Stimulated activated CD4-positive, alpha-beta T cell treated with anti-CD3 and anti-CD28 coated beads, TNF-alpha, amount 100 ng/mL, for 24 hours (primary cell): ENCODE results near the gene AEN.
"Not testable (repeated sequence)": the region's sequence is repeated elsewhere in the genome, so short reads cannot be mapped to it uniquely, and the experiment has no call there.

Experiments used
- DNase-seq, 3 experiments: peaks; one replicate each; pipeline ENCODE4 v3.0.0-alpha.2; 2020; ENCODE audit warnings: low read depth in 3 of 3

AEN gene

DNA sequence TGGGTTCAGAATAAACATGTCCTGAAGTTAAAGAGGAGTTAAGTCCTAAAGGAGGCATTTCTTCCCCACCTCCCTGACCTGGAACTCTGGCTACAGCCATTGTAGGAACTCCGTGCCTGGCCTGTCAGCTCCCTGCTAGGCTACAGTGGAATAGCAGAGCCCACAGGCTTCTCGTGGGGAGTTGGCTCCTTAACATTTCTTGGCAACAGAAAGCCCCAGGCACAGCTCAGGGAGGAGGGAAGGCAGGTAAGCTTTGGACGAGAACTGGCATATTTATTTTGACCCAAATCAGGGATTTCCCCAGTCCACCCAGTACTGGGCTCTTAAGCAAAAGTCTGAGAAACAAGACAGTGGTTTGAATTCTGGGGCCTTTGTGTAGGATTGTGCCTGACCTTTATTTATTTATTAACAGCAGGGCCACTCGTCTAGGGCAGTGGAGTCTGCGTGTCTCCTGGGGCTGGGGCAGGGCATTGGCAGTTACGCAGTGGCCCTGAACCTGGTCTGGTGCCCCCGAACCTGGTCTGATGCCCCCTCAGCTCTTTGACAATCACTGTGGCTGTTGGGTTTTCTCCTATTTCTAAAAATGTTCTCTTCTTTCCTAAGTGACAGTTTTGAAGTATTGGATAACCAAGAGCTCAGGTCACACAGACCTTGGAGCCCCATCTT, 9.8 kb downstream of the AEN start:
- no peak for DNase-seq

DNA sequence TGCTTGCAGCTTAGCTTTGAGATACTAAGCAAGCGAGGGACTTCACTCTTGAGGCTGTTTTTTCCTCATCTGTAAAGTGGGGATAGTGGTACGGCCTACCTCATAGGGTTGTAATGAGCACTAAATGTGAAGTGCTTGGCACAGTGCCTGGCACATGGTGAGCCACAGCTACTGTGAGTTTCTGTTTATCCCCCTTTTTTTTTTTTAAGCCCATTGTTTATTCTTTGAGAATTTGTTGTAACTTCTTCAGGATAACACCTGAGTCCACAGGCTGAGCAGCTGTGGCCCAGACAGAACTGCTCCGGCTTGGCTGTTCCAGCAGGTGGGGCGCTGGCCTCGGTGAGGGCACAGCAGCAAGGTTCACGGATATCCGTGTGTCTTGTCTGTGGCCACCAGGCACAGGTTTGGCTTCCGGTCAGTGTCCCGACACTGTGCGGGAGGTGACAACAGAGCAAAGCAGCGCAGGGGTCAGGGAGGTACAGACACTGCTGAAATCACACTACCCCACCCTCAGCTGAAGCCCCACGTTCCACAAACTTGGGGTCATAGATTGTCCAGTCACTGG, 10.4 kb downstream of the AEN start:
- no peak for DNase-seq

DNA sequence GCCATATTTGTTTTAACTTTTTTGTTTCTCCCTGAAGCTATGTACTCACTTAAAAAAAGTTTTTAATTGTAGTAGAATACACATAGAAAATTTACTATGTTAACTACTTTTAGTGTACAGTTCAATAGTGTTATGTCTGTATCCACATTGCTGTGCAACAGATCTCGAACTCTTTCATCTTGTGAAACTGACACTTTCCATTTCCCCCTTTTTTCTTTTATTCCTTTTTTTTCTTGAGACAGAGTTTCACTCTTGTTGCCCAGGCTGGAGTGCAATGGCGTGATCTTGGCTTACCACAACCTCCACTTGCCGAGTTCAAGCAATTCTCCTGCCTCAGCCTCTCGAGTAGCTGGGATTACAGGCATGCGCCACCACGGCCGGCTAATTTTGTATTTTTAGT, 11.7 kb downstream of the AEN start:
- DNase-seq, result not testable (repeated sequence)

DNA sequence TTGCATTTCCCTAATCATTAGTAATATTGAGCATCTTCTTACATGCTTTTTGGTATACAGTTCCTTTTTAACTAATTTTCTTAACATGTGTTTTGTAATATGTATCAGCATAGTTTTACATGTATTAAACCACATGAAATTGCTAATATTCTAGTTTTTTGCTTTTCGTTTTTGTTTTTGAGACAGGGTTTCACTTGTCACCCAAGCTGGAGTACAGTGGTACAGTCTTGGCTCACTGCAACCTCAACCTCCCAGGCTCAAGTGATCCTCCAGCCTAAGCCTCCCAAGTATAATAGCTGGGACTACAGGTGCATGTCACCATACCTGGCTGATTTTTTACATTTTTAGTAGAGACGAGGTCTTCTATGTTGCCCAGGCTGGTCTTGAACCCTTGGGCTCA, 13.3 kb downstream of the AEN start:
- no peak for DNase-seq

DNA sequence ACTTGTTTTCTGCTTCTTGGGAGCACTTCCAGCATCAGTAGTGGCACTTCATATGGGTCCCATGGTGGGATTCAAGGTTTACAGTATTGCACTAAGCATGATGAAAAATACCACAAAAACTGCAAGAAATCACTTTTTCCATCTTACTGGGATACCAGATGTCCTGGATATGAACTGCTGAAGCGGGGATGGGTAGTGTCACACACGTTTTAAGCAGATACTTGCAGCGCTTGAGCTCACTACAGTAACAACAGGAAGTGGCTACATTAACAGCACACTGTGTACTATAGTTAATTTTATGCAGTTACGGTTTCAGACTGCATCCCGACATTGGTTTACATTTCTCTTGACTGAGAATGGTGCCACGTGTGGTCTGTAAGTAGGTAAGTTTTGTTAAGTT, 14.2 kb downstream of the AEN start:
- DNase-seq, result no peak

DNA sequence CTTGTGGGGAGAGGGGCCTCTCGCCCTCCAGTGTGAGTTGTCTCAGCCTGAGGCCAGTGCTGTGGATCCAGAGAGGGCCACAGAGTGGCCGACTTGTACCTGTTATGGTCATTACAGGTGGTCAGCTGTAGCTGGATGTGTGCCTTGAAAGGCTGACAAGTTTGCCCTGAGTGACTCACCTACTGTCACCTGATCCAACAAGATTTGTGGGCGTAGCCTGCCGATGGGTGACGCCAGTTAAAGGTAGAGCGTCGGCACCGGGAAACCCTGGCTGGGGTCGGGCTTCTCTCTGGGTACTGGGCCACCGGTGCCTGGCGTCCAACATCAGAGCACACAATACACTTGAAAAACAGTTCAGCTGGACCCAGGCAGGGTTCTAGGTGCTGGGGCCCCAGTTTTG, 14.9 kb downstream of the AEN start:
- DNase-seq, result peak in 2 of 3 experiments; percentile 38 to 41

DNA sequence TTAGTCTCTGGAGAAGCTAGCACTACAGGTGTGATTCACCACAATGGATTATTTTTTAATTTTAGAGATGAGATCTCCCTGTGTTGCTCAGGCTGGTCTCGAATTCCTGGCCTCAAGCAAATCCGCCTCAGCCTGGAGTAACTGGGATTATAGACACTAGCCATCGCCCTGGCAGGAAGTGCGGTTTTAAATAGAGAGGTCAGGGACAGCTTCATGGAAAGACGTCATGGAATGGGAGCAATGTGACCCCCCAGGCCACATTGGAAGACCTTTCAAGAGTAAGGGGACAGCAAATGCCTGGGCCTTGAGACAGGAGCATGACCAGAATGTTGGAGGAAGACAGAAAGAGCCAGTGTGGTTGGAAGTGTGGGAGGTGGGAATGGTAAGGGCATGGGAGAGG, 15.5 kb downstream of the AEN start:
- DNase-seq, result no peak

DNA sequence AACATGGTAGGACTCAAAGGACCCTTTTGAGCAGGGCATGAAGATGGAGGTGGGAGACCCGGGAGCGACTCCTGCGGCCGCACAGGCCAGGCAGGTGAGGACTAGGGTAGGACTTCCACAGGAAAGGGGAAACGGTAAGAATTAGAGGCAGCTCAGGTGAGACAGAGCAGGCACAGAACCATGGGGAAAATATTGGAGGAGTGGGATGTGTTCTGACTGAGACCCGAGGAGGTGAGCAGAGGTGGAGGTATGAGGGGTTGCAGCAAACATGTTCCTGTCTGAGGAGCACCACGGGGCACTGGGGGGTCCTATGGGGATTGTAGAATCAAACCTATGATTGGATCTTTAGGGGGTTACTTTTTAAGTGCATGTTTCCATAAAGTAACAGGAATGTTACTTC, 16.3 kb downstream of the AEN start:
- no peak for DNase-seq

DNA sequence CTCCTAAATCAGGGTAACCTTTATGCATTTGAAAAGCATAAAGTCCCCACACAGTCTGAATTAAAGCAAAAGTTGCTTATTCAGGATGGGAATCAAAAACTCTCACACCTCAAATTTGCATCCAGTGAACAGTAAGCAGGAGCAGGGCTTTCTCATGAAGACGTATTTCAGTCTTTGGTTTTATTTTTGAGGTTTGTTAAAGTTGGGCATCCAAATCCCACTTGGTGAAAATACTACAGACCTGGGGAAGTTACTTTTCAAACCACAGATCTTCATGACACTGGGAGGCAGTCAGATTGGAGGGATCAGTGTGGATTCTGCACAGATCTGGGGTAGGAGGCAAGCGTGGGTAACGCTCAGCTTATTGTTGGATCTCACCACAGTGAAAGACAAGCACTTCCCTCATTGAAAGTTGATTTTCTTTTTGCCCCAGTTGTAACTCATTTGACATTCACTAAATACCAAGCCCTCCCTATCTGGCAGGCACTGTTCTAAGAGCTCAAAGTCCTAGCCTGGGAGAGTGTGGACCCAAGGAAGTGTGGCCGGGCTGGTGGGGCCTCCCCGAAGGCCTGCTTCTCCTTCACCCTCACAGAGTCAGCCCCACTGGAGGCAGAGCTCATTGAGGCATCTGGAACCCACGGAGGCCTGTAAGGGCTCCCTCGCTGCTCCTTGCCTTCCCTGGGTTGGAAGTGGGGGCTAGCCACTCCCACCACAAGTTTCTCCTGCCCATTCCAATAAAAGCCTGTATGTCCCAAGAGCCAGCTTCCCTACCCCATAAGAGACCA, 16.9 kb downstream of the AEN start:
- no peak for DNase-seq

DNA sequence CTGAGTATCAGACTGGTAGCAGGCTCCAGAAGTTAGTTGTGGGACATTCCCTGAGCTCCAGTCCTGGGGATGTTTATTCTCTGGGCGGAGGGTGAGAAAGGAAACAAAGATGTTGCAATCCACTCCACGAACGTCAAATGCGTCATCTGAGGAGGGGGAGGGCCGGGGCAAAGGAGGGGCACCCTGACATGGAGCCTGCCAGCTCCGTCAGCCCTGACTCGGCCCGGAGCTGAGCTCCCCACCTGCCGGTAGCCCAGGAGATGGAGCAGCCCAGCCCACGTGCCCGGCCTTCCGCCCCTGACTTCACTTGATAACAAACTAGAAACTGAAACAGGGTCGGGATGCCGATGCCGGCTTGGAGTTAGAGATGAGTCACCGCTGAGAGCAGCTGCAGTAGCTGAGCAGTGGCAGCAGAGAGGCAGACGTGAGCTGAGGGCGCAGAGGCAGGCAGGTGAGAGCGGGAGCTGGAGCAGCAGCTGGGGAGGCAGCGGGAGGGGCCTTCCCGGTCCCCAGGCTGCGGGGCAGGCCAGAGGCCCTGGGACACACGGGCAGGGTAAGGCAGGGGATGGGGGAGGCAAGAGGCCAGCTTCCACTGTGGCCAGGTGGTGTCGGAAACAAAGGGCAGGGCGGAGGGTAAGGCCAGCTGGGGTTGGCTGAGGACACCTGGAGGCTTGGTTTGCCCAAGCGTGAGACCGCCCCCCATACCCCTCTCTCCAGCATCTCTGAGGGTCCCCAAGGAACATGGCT, 17.7 kb downstream of the AEN start, which contains the start of gene ISG20:
Gene ISG20 (plus strand): TSS at position 391 of the 747 bp plus-strand sequence. CDS start 351 bp downstream, at position 742.
- peak; percentile 88 to 93 (median 90) for DNase-seq

DNA sequence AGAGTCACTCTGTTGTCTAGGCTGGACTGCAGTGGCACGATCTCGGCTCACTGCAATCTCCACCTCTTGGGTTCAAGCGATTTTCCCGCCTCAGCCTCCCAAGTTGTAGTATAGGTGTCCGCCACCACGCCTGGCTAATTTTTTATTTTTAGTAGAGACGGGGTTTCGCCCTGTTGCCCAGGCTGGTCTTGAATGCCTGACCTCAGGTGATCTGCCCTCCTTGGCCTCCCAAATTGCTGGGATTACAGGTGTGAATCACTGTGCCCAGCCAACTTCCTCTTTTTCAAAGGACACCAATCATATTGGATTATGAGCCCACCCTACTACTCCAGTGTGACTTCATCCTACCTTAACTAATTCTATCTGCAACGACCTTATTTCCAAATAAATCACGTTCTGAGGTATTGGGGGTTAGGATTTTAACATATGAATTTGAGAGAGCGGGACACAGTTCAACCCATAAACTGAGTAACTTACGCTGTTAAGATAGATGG, 20.9 kb downstream of the AEN start:
- no peak for DNase-seq

DNA sequence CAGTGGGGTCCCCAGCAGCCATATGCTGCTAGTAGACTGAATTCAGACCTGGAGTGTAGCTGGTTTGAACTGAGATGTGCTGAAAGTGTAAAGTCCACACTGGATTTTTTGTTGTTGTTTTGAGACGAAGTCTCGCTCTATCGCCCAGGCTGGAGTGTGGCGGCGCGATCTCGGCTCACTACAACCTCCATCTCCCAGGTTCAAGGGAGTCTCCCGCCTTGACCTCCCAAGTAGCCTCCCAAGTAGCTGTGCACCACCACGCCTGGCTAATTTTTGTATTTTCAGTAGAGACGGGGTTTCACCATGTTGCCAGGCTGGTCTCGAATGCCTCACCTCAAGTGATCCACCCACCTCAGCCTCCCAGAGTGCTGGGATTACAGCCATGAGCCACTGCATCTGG, 21.4 kb downstream of the AEN start:
- DNase-seq, result not testable (repeated sequence)

DNA sequence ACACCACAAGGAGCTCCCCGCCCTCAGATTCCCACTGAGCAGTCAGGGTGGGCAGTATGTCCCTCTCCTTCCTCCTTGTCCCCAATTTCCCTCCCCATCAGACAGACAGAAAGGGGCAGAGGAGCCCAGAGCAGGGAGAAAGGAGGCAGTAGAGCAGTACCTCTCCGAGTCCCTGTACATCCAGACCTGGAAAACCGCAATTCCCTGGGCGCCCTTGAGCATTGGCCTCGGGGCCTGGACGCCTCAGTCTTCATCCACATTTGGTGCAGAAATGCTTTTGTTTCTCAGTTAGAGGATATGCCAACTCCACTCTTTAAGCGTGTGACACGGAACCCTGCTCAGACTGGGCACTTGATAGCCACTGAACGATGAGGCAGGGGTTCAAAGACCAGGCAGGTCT, 23.6 kb downstream of the AEN start:
- no peak for DNase-seq

DNA sequence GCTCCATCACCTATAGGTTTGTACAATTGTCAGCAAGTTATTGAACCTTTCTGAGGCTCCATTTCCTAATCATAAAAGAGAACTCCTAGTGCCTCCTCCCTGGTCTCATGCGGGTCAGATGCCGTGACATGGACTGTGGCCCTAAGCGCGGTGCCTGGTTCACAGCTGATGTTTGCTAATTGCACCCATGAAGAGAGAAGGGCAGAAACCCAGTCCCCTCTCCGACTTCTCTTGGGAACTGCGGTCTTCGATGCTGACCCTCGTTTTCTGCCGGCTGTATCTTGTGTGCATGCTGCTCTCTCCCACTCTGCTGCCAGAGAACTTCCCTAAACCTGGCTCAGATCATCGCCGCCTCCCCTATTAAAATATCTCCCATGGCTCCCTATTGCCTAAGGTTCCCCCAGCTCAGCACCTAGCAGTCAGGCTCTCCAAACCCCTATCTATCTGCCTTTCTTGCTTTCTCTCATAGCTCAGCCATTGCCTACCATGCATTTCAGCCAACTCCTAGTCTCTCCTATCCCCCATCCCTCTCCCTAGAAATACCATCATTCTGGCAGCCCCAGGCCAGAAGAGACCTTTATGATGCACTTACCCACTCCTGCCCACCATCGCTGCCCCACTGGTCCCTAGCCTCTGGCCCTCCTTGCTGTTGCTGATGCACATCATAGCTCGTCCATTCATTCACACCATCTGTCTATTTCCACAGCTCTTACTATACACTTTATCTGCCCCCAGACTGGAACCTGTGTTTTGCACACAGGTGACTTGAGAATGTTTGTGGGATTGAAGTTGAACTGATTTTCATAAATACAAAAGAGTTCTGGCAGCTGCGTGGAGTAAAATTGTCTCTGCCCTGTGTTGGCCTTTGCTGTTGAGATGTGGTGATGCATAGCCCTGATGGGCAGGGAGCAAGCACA, 24.3 kb downstream of the AEN start:
- DNase-seq, result no peak

DNA sequence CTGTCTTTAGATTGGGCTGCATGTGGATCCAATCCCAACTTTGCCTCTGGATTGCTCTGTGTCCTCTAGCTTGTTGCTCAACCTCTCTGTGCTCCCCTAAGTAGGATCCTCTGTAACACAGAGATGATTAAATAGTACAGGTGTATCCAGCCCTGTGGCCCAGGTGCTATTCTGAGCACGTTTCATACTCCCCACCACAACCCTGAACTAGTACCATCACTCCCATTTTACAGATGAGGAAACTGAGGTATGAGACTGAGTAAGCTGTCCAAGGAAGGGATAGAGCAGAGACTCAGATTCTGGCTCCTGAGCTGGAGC, 24.9 kb downstream of the AEN start:
- DNase-seq, result no peak

DNA sequence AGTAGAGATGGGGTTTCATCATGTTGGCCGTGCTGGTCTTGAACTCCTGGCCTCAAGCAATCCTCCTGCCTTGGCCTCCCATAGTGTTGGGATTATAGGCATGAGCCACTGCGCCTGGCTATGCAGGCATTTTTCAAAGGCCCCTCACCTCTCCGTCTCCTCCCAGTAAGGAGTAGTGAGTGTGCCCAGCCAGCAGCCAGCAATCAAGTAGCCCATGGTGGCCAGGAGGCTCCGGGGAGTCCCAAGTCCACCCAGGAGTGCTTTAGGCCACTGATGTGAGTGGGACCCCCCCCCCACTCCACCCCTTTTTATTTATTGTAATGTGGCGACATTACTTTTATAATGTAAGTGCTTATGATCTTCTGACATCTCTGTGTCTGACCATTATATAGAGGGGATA, 25.8 kb downstream of the AEN start:
- no peak for DNase-seq

DNA sequence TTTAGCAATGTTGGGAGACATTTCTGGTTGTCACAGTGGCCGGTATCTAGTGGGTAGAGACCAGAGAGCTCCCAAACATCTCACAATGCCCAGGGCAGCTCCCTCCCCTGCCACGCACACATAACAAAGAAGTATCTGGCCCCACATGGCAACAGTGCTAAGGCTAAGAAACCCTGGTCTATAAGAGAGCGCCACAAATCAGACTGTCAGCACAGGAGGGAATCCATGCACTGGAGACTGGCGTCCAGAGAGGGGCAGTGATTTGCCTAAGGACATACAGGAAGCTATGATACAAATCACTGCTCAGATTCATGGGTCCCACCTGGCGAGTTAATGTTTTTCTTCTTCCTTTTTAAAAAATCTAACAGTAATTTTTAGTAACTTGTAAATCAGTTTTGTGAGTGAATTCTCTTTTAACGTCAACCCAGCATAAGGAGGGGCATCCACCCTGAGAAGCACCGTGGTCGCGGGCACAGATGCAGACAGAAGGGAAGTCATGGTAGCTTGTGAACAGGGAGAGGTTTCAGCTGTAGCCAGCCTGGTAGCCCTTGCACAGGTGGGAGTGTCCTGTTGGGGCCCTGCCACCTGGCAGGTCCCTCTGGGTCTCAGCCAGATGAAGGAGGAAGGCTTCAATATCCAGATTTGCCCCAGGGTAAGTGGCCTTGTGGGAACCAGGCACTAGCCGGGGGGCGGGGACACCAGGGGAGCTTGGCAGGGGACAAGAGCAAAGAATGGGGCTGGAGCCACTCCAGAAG, 26.4 kb downstream of the AEN start:
- no peak for DNase-seq

DNA sequence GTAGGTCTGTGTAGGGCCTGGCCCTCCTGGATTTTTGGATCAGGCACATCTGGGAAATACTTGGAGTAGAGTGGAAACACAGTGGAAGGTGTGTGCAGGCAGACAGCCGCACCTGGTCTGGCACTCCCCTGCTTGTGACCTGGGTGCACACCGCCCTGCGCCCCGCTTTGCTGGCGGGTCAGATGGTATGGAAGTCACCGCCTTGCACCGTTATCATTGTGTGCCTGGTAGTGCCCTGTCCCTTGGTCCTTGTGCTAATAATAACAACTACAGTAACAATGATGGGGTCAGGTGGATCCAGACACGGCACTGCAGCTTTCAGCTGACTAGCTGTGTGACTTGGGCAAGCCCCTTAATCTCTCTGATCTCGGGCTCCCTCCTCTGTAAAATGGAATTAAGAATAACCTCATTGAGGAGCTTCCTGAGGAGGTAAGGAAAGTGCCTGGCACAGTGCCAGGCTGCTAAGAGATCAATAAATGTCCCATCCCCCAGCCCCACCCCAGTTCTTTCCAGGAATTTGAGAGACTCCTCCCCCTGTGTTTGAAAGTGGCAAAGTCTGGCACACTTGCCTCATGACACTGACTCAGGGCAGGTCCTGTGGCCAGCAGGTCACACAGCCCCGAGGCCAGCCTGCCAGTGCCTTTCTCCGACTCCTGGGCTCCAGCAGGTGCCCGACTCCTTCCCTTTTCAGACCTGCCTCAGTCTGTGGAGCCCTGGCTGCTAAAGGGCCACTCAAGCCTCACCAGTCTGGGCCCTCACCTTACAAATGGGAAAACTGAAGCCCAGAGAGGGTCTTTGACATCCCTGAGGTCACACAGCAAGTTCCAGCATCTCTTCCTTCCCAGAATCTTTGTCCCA, 27.4 kb downstream of the AEN start:
- DNase-seq, result no peak

DNA sequence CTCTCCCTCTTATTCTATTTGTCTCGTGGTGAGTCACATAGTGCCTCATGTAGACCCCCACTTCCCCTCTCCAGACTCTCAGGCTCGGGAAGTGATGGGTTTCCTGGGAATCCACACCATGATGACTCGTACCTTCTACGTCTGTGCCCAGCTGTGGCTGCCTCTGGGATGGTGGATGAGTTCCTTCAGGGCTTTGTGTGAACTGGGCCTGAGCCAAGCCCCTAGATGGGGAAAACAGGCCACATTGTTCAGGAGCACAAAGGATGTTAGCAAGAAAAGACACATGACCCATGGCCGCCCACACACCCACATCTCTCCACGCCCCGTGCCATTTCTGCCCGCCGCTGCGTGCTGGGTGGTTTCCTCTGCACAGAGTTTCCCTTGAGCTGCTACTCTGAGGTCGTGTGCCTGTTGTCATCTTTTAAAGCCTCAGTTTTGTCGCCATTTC, 28.2 kb downstream of the AEN start:
- DNase-seq, result peak; percentile 50 to 83 (median 61)
